ENCODE data around the gene RNF148. TPM values are rescaled to one million over a fixed set of nuclear protein-coding genes. Genes with fewer than 3 reads are reported as not detected.

The RNF148 gene
- total and polyA plus RNA-seq, 2 experiments from 2014 or later = 2.2 TPM; not detected in 1

DNA sequence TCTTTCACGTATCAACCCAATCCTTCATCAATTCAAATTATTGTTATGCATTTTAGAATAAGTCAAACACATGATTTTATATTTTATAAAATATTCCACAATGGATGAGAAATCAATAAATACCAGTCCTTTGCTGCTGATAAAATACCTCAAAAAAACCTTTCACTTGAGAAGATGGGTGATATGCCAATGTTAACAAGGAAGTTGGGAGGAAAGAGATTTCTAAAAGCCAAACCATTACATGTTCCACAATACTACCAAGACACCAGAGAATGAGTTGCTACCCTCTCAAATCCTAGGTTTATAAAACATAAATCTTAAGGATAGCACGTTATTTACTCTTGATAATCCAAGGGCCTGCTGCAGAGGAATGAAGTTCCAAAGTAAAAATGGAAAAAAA lies 18.2 kb downstream of the RNF148 start:
- H3K4me3 Mint-ChIP-seq = no peak overlapping the region
- H3K27ac Mint-ChIP-seq = no peak overlapping the region; the same call in 1 of the 2 replicates
- Histone ChIP-seq H3K27ac (ENCODE audit: low read depth) (no peak overlapping the region), H3K4me2 (no peak overlapping the region), H3K9me2 (ENCODE audit: insufficient read depth) (no peaks in the 10 kb centered on the region), H3F3A (replicated peaks; ENCODE audit: low read depth) (no peaks in the 10 kb centered on the region; the same call in 1 of the 2 replicates), H3K79me2 (replicated peaks; ENCODE audit: insufficient read depth) (no peaks in the 10 kb centered on the region), H4K20me1 (replicated peaks; ENCODE audit: insufficient read depth) (no peaks in the 10 kb centered on the region), H3K27me3 (ENCODE audit: insufficient read depth) (no peaks in the 10 kb centered on the region), H3K4me1 (ENCODE audit: insufficient read depth) (peaks cover 31% of the 10 kb centered on the region), H2AFZ (no peak overlapping the region), H3K36me3 (ENCODE audit: insufficient read depth) (no peaks in the 10 kb centered on the region), H3K4me3 (no peak overlapping the region)
- TF ChIP-seq, protein P1, sequence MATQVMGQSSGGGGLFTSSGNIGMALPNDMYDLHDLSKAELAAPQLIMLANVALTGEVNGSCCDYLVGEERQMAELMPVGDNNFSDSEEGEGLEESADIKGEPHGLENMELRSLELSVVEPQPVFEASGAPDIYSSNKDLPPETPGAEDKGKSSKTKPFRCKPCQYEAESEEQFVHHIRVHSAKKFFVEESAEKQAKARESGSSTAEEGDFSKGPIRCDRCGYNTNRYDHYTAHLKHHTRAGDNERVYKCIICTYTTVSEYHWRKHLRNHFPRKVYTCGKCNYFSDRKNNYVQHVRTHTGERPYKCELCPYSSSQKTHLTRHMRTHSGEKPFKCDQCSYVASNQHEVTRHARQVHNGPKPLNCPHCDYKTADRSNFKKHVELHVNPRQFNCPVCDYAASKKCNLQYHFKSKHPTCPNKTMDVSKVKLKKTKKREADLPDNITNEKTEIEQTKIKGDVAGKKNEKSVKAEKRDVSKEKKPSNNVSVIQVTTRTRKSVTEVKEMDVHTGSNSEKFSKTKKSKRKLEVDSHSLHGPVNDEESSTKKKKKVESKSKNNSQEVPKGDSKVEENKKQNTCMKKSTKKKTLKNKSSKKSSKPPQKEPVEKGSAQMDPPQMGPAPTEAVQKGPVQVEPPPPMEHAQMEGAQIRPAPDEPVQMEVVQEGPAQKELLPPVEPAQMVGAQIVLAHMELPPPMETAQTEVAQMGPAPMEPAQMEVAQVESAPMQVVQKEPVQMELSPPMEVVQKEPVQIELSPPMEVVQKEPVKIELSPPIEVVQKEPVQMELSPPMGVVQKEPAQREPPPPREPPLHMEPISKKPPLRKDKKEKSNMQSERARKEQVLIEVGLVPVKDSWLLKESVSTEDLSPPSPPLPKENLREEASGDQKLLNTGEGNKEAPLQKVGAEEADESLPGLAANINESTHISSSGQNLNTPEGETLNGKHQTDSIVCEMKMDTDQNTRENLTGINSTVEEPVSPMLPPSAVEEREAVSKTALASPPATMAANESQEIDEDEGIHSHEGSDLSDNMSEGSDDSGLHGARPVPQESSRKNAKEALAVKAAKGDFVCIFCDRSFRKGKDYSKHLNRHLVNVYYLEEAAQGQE (IDR thresholded peaks at IDR 0.05; ENCODE audit: unreplicated experiment) = no peak
- TF ChIP-seq, protein P2, sequence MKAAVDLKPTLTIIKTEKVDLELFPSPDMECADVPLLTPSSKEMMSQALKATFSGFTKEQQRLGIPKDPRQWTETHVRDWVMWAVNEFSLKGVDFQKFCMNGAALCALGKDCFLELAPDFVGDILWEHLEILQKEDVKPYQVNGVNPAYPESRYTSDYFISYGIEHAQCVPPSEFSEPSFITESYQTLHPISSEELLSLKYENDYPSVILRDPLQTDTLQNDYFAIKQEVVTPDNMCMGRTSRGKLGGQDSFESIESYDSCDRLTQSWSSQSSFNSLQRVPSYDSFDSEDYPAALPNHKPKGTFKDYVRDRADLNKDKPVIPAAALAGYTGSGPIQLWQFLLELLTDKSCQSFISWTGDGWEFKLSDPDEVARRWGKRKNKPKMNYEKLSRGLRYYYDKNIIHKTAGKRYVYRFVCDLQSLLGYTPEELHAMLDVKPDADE (IDR thresholded peaks at IDR 0.05) = no peak
- TF ChIP-seq NANOG (IDR thresholded peaks at IDR 0.05; ENCODE audit: borderline replicate concordance) (no peak), CREB1 (CRISPR knock-in tag; IDR thresholded peaks at IDR 0.05; ENCODE audit: low read depth) (no peak), POLR2AphosphoS5 (IDR thresholded peaks at IDR 0.05; ENCODE audit: low read depth) (no peak), EZH2 (IDR thresholded peaks at IDR 0.05; ENCODE audit: low read depth, unreplicated experiment) (no peak), STAT1 (IDR thresholded peaks at IDR 0.05; ENCODE audit: unreplicated experiment) (no peak), ZNF331 (CRISPR knock-in tag; IDR thresholded peaks at IDR 0.05; ENCODE audit: low read depth) (no peak), JUNB (IDR thresholded peaks at IDR 0.05; ENCODE audit: unreplicated experiment) (no peak)
- TF ChIP-seq, protein P3, sequence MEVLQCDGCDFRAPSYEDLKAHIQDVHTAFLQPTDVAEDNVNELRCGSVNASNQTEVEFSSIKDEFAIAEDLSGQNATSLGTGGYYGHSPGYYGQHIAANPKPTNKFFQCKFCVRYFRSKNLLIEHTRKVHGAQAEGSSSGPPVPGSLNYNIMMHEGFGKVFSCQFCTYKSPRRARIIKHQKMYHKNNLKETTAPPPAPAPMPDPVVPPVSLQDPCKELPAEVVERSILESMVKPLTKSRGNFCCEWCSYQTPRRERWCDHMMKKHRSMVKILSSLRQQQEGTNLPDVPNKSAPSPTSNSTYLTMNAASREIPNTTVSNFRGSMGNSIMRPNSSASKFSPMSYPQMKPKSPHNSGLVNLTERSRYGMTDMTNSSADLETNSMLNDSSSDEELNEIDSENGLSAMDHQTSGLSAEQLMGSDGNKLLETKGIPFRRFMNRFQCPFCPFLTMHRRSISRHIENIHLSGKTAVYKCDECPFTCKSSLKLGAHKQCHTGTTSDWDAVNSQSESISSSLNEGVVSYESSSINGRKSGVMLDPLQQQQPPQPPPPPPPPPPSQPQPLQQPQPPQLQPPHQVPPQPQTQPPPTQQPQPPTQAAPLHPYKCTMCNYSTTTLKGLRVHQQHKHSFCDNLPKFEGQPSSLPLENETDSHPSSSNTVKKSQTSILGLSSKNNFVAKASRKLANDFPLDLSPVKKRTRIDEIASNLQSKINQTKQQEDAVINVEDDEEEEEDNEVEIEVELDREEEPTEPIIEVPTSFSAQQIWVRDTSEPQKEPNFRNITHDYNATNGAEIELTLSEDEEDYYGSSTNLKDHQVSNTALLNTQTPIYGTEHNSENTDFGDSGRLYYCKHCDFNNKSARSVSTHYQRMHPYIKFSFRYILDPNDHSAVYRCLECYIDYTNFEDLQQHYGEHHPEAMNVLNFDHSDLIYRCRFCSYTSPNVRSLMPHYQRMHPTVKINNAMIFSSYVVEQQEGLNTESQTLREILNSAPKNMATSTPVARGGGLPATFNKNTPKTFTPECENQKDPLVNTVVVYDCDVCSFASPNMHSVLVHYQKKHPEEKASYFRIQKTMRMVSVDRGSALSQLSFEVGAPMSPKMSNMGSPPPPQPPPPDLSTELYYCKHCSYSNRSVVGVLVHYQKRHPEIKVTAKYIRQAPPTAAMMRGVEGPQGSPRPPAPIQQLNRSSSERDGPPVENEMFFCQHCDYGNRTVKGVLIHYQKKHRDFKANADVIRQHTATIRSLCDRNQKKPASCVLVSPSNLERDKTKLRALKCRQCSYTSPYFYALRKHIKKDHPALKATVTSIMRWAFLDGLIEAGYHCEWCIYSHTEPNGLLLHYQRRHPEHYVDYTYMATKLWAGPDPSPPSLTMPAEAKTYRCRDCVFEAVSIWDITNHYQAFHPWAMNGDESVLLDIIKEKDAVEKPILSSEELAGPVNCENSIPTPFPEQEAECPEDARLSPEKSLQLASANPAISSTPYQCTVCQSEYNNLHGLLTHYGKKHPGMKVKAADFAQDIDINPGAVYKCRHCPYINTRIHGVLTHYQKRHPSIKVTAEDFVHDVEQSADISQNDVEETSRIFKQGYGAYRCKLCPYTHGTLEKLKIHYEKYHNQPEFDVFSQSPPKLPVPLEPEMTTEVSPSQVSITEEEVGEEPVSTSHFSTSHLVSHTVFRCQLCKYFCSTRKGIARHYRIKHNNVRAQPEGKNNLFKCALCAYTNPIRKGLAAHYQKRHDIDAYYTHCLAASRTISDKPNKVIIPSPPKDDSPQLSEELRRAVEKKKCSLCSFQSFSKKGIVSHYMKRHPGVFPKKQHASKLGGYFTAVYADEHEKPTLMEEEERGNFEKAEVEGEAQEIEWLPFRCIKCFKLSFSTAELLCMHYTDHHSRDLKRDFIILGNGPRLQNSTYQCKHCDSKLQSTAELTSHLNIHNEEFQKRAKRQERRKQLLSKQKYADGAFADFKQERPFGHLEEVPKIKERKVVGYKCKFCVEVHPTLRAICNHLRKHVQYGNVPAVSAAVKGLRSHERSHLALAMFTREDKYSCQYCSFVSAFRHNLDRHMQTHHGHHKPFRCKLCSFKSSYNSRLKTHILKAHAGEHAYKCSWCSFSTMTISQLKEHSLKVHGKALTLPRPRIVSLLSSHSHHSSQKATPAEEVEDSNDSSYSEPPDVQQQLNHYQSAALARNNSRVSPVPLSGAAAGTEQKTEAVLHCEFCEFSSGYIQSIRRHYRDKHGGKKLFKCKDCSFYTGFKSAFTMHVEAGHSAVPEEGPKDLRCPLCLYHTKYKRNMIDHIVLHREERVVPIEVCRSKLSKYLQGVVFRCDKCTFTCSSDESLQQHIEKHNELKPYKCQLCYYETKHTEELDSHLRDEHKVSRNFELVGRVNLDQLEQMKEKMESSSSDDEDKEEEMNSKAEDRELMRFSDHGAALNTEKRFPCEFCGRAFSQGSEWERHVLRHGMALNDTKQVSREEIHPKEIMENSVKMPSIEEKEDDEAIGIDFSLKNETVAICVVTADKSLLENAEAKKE (CRISPR knock-in tag; IDR thresholded peaks at IDR 0.05) = no peak
- DNase-seq (ENCODE audit: low spot score) = no peak
- H3K36me3 Mint-ChIP-seq (ENCODE audit: low read depth) = 0 out of 3 replicates have a peak, but pooled peaks cover 3% of the 10 kb centered on the region
- peaks cover 8% of the 10 kb centered on the region; the same call in 2 of the 3 replicates for H3K9me3 Mint-ChIP-seq
- peaks cover 4% of the 10 kb centered on the region for H3K27me3 Mint-ChIP-seq (ENCODE audit: insufficient read depth, low read depth, poor library complexity)
- ATAC-seq = no peak
- peaks cover 49% of the 10 kb centered on the region for H3K4me1 Mint-ChIP-seq
